GM18520 (cell line): ENCODE data around the gene RHD.
"Not testable (repeated sequence)": the region's sequence is repeated elsewhere in the genome, so short reads cannot be mapped to it uniquely, and the experiment has no call there.

Source experiments
- ATAC-seq: cut with Tn5 transposase; IDR thresholded peaks from one replicate; pipeline ENCODE4 v1.9.1; 2021; ENCODE audit not compliant: unreplicated experiment

The RHD gene

GRCh38 chr1:25347556-25347955 is 75.2 kb downstream of the RHD start:
- ATAC-seq, result no peak

DNA sequence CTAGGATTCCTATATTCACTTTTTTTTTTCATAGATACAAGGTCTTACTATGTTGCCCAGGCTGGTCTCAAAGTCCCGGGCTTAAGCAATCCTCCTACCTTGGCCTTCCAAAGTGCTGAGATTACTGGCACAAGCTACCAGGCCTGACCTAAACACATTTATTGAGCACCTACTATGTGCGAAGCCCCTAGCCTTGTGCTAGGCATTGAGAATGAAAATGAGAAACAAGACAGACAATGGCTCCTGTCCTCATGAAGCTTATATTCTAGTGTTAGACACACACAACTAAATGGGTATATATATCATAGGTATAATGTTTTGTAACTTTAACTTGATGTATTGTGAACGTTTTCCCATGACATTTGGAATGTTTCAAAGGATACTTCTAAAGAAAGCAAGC is 77.3 kb downstream of the RHD start:
- ATAC-seq, result no peak

GRCh38 chr1:25355841-25356395 is 83.6 kb downstream of the RHD start:
- ATAC-seq, result no peak

GRCh38 chr1:25356441-25356840 is 84.1 kb downstream of the RHD start:
- ATAC-seq, result no peak

DNA sequence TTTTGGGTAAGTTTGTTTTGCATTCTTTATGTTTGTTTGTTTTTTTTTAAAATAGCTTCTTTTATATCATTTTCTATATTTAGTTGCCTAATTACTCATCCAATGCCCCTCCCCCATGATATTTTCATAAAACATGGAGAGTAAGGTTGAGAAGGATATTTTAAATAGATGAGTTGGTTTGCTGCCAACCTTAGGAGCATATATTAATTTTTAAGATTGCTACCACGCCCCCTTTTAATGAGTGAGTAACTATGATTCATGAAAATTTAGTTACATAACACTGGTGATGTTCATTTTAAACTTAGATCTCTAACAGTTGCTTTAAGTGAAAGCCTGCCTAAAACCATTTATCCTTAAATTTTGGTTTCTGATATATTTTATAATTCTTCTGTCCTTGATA is 84.5 kb downstream of the RHD start:
- no peak for ATAC-seq

- ATAC-seq, result no peak
These were observed 88.6 kb downstream of the RHD start for GRCh38 chr1:25360596-25361581.

GRCh38 chr1:25361901-25362300 is 89.6 kb downstream of the RHD start:
- no peak for ATAC-seq

DNA sequence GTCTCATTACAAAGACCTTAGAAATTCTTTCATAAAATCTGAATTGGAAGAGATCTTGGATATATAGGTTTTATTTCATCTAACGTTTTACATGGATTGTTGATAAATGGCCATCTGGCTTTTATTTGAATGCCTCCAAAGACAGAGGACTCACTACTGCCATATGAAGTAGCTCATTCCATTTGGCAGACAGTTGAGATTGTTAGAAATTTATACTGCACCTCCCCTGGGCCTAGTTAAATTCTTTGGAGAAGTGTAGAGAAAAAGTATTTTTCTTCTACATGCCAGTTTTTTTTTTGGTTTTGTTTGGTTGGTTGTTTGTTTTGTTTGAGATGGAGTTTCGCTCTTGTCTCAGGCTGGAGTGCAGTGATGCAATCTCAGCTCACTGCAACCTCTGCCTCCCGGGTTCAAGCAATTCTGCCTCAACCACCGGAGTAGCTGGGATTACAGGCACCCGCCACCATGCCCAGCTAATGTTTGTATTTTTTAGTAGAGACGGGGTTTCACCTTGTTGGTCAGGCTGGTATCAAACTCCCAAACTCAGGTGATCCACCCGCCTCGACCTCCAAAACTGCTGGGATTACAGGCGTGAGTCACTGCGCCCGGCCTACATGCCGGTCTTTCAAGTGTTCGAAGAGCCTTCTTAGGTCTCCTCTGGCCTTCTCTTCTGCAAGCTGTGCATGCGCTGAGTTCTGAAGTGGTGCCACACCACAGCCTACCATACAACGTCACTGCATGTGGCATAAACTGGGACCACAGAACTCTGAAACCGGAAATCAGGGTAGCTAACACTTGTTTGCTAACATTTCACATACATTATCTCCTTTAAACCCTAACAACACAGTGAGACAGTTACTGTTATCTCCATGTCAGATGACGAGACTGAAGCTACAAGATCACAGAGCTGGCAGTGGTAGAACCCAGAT is 90.6 kb downstream of the RHD start:
- ATAC-seq, result not testable (repeated sequence)

GRCh38 chr1:25369241-25369640 is 96.9 kb downstream of the RHD start:
- ATAC-seq, result no peak

- ATAC-seq, result not testable (repeated sequence)
These were observed 97.5 kb downstream of the RHD start for GRCh38 chr1:25369691-25370271.

DNA sequence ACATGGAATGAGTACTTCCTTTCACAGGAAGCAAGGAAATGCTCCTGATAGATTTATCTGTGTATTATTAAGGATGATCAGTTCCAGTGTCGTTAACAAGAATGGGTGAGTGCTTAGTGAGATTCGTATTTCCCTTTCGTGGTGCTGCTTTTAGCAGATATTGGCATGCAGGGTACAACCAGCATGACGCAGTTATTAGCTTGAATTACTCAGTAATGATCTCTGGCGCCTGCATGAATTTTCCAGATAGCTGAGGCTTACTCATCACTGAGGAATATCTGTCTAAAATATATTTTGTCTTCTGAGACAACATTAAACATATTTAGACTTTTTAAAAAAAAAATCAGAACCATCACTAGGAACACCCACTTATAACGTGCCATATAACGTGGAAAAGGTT is 99.4 kb downstream of the RHD start:
- not testable (repeated sequence) for ATAC-seq

DNA sequence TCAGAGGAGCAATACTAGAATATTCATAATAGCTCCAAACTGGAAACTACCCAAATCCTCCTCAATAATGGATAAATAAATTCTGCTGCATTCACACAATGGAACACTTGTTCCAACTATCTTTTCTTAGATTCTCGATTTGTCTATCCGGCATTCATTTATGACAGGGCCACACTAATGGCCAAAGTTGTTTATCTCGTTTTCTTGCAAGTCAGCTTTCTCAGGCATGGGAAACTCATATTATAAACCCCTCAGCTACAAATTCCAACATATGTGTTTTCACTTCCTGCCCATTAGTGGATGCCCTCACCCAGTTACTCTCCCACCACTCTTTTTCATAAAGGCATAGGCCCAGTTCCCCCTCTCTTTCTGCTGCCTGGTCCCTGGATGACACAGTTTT is 106.1 kb downstream of the RHD start:
- not testable (repeated sequence) for ATAC-seq
